Kasumi-1 (cell line): ENCODE measurements around the gene WIPF1.

ENCODE experiments used
- DNase-seq, 2 experiments: peaks; one replicate each; lab custom pipeline; 2025; lab: John Stamatoyannopoulos, UW

WIPF1 gene

GRCh38 chr2:174597345-174598047, at the start of gene WIPF1:
Gene WIPF1, minus strand, starts transcription at chr2:174597804. Its CDS starts 12,231 bp downstream, at chr2:174585573.
- peak; percentile 95 for DNase-seq

GRCh38 chr2:174645296-174645695, 47.7 kb upstream of the WIPF1 start:
- no peak for DNase-seq

- DNase-seq, result no peak
Observed at GRCh38 chr2:174644406-174644805, 46.8 kb upstream of the WIPF1 start.

- no peak for DNase-seq
Observed at GRCh38 chr2:174643356-174643755, 45.8 kb upstream of the WIPF1 start.

- no peak for DNase-seq
Observed at GRCh38 chr2:174641168-174641567, 43.6 kb upstream of the WIPF1 start.

- DNase-seq, result peak; percentile 49 to 53
Observed at GRCh38 chr2:174636987-174637386, 39.4 kb upstream of the WIPF1 start.

GRCh38 chr2:174635776-174636404, 38.3 kb upstream of the WIPF1 start:
- DNase-seq, result no peak

GRCh38 chr2:174635015-174635593, 37.5 kb upstream of the WIPF1 start:
- DNase-seq, result peak; percentile 19 to 53

- DNase-seq, result peak; percentile 91 to 93
Observed at GRCh38 chr2:174634130-174635014, 36.8 kb upstream of the WIPF1 start.

- peak; percentile 42 to 48 for DNase-seq
Observed at GRCh38 chr2:174633623-174633930, 36.0 kb upstream of the WIPF1 start.

- peak; percentile 42 to 57 for DNase-seq
Observed at GRCh38 chr2:174632841-174633622, 35.4 kb upstream of the WIPF1 start.

GRCh38 chr2:174631009-174631981, 33.7 kb upstream of the WIPF1 start:
- no peak for DNase-seq

GRCh38 chr2:174630107-174630506, 32.5 kb upstream of the WIPF1 start:
- no peak for DNase-seq

GRCh38 chr2:174629506-174629905, 31.9 kb upstream of the WIPF1 start:
- no peak for DNase-seq

- no peak for DNase-seq
Observed at GRCh38 chr2:174628528-174629169, 31.0 kb upstream of the WIPF1 start.

- DNase-seq, result no peak
Observed at GRCh38 chr2:174627216-174627615, 29.6 kb upstream of the WIPF1 start.

GRCh38 chr2:174624895-174625430, 27.4 kb upstream of the WIPF1 start:
- DNase-seq, result no peak

- no peak for DNase-seq
Observed at GRCh38 chr2:174623690-174624089, 26.1 kb upstream of the WIPF1 start.

- DNase-seq, result no peak
Observed at GRCh38 chr2:174623106-174623637, 25.6 kb upstream of the WIPF1 start.
